HG03045 (cell line): ENCODE measurements around the gene CMIP.

Source experiments
- ATAC-seq: cut with Tn5 transposase; IDR thresholded peaks from one replicate; pipeline ENCODE4 v1.9.1; 2021; ENCODE audit warnings: mild to moderate bottlenecking, moderate library complexity; ENCODE audit not compliant: unreplicated experiment

The CMIP gene

DNA sequence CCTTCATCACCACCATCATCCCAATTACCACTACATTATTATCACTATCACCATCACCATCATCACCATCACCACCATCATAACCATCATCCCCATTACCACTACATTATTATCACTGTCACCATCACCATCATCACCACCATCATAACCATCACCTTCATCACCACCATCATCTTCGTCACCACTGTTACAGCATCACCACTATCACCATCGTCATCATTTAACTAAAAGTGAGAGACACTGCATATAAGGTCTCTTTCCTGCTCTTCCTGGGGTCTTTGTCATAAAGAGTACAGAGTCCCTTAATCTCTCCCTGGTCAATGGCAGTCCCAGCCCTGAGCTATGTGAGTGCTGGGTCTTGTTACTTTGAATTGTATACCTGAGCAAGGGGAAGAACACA, 133.5 kb downstream of the CMIP start:
- ATAC-seq = no peak

DNA sequence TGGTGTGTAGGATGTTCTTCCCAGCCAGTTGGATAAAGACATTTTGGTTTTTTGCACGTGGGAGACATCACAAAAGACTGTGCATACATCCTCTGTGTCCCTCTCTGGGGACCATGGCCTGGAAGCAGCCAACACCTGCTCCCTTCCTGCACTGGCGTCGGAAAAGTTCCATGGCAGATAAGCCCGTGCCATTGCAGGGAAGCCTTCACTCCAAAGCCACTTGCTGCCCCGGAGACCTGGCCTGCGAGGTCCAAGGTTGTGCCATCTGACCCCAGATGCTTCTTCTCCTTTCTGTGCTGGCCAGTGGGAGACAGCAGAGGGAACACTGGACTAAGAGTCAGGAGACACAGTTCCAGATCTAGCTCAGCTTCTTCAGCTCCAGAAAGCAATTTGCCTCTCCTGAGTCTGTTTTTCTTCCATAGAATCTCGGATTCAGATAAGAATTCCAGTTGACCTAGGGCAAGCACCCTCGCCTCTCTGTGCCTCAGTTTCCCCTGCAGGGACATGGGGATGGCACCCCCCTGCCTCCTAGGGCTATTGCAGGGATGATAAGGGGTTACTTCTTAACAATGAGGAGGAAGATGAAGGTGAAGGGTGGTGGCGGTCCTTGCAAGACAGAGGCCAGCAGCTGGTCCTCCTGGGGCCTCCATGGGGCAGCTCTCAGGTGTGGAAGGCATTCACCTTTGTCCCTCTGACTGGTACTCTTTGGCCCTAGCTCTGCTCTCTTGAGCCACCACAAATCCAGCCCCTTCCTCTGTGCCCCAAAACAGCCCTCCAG, 134.2 kb downstream of the CMIP start:
- no peak for ATAC-seq

DNA sequence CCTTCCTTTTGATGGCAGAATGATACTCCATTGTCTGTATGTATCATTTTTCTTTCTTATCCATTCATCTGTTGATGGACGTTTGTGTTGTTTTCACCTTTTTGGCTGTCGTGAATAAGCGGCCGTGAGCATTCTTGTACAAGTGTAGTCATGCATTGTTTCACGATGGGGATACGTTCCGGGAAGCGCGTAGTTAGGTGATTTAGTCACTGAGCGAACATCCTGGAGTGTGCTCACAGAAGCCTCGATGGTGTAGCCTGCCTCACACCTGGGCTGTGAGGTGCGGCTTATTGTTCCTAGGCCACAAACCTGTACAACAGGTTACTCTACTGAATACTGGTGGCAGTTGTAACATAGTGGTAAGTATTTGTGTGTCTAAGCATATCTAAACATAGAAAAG, 136.5 kb downstream of the CMIP start:
- no peak for ATAC-seq

DNA sequence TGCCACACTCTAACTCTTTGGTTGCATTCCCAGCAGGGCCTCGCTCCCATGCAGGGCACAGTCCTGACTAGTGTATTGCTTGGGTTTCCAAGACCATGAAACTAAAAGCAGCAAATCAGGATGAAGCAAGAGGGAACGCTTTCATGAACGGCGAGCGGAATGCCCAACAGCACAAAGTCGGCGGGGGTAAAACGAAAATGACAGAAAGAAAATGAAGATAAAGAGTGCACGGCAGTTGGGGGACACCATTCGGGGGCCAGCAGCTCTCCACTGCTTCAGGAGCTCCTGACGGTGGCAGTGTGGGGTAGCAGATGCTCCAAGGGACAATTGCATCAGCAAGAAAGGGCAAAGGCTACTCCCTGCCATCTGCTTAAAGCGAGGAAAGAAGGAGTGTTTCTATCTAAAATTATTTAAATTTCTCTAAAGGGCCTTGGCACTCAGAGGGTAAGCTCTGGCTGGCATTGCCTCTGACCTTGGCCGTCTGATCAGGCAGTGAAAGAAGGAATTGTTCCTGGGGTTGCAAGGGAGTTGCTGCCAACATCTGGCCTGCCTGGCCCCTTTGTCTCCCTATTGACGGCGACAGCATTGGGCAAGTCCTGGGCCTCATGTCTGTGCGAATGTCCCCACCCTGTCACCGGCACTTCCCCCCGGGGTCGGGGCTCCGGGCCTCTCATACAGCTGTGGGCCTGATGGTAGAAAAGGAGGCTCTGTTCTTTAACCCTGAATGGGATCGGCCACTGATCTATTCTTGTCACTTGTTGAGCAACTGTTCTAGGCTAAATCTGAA, 138.2 kb downstream of the CMIP start:
- no peak for ATAC-seq

DNA sequence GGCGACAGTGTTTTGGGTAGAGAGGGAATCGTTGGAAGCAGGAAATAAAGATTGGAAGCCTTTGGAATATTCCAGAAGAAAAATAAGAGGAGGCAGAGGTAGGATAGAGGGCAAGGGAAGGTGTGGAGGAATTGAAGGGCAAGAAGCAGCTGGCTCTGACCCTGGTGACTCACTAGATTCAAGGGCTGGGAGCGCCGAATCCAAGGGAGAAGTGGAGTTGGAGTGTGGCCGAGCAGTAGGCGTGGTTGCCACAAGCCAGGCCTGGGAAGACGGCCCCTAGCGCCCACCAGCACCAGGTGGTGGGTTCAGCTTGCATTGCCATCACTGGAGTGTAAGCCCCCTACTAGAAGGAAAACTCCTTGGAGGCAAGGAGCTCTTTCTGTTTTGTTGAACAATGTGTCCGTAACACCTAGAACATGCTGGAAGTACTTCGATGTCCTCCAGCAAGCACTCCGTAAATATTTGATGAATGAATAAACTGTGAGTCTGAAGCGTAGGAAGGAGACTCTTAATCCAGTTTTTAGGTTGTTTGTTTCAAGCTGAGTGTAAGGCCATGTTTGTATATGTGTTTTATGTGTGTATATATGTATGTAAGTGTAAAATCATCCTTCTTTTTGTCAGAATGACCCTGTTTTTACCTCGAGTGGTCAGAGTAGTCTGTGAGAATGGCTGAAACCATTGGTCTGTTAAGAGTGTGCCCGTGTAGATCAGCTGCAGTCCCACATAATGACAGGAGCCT, 139.5 kb downstream of the CMIP start:
- no peak for ATAC-seq

DNA sequence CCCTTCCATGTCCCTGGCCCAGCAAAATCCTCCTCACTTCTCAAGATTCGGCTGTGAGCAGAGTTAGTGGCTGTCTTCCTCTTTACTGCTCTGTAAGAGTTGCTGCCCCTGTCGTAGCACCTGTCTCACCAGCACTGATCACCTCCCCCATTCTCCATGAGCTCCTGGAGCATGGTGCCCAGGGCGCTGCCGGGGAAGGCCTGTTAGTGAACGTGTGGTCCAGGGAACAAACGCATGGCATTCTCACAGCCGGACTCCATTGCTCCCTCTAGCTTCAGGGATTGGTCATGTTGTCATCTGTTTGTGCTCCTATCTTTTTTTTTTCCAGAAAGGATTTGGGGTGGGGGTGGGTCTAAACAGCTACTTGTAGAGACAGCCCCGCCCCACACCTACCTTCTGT, 141.2 kb downstream of the CMIP start:
- no peak for ATAC-seq

DNA sequence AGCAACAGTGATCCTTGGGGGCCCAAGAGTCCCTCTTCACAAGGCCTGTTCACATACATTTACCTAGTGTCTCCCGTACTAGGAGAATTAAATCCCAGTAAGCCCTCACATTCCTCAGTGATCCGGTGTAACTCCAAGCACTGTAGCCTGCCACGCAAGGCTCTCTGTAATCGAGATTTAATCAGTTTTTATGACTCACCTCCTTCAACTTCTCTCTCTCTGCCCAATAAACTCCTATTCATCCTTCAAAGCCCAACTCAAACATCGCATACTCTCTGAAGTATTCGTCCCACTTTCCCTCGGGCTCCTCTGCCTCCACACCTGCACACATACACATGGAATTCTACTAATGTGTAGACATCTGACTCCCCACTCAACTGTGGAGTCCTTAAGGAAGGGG, 141.8 kb downstream of the CMIP start:
- ATAC-seq = no peak

DNA sequence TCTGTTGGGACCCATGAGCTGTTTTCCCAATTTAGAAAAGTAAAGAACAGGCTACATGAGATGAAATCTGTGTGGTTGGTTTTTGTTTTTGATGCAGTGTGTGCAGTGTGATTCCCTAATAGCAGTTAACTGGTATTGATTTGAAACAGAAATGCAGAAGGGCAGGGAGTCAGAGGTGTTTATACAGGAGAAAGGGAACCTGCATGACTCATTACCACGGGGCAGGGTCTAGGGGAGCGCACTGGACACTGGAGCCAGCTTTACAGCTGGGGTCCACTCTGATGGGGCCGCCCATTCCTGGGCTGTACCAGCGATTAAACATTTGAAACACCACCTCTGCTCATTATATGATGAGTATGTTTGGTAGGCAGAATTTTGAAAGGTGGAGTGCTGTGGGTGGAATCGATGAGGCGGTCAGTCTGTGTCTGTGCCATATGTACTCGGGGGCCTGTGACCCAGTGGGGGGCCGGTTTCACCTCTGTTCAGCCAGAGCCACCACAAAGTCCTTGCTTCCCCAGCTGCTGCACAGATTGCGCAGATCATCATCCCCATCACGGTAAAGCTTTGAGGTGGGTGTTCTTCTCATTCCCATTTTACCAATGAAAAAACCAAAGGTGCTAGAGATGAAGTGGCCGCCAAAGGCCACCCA, 142.5 kb downstream of the CMIP start:
- ATAC-seq = no peak

DNA sequence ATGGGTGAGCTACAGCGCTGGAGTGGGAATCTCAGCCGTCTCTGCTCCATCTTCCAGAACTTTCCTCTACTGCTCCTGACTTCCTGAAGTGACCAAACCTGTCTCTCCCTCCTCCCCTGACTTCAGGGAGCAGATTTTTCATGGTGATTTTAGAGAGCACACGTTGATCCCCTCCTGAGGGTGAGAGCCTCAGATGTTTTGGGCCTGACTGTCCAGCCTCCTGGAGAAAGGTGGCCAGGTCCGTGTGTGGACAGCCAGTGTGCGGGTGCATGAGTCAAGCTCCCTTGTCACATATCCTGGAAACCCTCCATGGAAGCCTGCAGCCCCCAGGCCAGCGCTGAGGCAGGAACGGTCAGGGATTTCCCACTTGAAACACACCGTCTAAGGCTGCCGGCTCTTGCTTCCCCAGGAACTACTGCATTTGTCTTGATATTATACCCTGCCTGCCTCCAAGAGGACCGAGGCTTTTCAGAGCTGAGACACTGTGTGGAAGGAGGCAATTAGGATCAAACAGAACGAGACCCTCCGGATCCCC, 143.1 kb downstream of the CMIP start:
- no peak for ATAC-seq

DNA sequence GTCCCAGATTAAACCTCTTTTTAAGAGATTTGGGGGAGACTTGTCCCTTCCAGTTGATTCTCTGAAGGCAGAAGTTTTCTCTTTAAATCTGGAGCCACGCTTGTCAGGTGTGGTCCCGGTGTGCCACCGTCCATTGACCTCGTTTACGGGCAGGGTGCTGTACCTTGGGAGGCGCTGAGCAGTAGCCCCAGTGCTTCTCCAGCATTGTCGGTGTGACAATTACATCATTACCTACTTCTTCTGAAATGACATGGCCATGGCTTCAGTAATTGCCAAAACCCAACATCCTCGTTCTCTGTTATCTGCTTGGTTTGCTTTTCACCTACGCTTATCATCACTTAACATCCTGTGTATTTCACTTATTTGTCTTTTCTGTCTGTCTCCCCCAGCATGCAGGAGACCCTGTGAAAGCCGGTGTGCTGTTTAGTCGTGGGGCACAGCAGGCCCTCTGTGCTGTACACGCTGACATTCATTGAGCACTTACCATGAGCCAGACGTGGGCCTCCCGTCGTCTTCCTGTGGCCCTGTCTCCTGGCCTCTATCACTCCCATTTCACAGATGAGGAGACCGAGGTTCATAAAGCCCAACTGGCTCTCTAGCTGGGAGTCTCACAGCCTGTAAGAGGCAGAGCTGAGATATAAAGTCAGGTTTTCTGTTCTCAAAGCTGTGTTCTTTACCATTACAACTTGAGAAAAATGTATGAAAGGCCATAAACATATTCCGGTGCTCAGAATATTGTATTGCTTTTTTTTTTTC, 143.9 kb downstream of the CMIP start:
- ATAC-seq = no peak

DNA sequence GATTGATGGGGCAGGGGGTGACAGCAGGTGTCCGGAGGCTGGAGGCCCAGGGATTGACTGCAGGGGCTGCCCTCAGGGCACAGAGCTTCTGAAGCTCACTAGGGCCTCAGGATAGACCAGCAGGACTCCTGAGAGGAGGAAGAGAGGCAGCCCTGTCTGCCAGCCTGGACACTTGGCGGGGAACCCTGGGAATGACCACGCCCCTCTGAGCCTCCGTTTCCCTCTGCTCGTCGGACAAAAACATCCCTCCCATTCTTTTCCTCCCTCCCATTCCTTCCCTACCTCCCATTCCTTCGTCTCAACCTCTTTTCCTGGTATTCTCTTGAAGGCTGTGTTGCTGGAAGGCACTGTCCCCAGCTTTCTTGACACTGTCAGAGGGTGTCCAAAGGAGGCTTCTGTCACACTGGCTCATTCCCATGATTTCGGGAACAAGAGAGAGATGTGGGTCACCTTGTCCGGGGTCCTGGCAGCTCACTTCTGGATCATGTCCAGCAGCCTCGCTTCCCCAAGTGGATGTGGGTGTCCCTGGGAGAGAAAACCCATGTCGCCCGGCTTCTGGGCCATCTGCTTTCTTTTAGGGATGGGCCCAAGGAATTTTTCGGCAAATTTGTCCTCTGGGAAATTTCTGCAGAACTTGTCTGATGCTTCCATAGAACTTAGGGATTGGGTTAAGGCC, 145.5 kb downstream of the CMIP start:
- no peak for ATAC-seq

DNA sequence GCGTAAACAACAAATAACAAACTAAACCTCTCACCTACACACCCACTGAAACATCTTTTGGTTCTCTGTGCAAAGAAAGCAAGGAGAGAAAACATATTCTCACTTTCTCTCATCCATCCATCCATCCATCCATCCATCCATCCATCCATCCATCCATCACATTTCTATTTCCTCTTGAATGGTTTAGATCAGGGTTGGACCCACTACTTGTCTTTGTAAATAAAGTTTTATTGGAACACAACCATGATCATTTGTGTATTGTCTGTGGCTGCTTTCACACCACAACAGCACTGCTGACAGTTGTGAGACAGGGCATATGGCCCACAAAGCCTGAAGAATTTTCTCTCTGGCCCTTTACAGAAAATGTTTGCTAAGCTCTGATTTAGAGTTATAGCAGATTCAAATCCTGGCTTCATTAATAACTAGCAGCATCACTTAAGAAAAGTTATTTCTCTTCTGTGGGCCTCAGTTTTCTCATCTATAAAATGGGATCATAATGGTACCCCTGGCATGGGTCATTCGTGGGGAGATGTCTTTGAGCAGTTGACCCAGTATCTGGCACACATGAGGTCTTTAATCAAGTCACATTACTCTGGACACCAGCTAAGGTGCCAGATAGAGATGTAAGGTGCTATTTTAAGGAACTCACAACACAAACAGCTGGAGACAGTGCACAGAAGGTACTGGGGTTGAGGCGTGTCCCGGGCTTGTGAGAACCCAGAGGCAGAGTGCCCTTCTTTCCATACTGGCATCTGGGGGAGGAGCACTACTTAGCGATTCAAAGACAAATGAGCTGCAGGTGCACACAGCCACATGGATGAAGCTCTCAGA, 146.3 kb downstream of the CMIP start:
- ATAC-seq = no peak

DNA sequence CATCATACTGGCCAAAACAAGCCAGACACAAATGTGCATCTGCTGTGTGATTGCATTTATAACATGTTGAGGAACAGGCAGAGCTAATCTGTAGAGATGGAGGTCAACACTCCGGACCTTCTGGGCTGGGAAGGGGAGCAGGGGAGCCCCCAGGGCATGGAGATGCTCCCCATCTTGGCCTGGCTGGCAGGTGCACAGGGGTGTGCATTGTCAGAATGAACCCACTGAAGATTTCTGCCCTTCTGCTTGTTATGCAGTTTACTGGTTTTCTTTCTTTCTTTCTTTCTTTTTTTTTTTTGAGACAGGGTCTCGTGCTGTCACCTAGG, 146.9 kb downstream of the CMIP start:
- no peak for ATAC-seq

DNA sequence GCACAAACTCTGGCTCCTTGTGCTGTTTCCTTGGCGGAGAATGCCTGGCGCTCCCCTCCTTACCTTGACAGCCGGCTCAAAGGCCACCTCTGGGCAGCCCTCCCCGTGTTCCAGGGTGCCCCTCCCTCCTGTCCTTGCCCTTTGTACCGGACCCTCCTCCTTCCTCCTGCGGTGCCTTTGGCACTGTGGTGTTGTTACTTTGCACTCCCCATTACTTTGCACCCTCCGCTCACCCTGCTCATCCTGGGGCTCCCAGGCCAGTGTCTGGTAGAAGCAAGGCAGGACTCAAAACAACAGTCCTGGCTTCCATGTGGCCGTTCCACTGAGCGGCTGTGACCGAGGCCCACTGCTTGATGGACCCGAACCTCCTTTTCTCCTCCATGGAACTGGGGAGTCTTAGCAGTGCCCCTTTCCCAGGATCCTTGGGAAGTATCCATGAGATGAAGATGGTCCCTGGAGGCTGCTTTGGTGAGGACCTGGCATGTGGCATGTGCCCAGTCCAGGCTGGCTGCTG, 147.8 kb downstream of the CMIP start:
- ATAC-seq = no peak

DNA sequence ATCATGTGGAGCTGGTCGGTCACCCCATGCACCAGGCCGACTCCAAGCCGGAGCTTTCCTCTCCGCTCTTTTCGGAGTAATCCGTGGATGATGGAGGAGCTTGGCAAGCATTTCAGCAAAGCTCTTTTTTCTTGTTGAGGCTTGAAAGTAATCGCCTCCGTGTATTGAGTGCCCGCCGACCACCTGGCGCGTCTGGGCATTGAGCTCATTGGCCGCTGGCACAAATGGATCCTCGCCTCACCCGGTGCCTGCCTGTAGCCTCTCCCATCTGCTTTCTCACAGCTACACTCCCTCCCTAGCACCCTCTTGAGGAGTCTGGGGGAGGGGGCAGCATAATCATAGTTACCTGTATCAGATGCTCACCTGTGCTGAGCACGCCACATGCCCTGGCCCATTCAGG, 148.9 kb downstream of the CMIP start:
- no peak for ATAC-seq

DNA sequence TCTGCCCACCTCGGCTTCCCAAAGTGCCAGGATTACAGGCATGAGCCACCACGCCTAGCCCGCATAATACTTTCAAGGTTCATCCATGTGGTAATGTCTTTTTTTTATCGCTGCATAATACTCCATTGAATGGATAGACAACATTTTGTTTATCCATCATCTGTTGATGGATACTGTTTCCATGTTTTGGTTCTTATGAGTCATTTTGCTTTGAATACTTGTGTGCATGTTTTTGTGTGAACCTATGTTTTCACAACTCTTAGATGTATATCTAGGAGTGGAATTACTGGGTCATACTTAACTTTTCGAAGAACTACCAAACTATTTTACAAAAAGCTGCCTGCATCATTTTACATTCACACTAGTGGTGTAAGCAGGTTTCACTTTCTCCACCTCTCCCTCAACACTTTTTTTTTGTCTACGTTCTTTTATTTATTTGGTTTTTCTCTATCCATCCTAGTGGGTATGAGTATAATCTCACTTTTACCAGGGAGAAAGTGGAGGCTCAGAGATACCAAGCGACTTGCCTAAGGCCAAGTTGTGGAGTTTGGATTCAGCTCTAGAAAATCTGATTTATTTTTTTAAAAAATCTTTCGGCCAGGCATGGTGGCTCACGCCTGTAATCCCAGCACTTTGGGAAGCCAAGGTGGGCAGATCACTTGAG, 151.2 kb downstream of the CMIP start:
- no peak for ATAC-seq

DNA sequence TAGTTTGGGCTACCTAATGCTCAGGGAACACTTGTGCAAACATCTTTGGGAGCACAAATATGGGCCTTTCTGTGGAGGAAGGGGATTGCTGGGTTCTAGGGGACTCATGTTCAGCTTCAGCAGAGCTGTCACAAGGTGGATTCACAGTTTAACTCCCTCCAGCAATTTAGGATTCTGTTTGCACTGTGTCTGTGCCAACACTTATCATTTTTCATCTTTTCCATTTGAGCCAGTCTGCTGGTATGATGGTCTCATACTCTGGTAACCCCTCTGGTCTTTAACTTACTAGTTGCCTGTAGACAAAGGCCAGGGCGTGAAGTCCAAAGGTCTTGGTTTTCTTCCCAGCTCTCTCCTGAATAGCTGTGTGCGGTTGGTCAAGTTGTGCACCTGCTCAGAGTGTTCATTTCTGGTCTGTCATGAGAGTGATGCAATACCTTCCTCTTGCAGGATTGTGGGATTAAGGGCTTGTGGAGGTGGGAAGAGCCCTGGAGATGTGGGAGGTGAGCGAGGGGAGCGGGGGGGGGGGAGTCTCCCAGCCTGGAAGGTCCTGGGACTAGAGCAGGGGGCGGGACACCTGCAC, 152.6 kb downstream of the CMIP start:
- ATAC-seq = no peak

DNA sequence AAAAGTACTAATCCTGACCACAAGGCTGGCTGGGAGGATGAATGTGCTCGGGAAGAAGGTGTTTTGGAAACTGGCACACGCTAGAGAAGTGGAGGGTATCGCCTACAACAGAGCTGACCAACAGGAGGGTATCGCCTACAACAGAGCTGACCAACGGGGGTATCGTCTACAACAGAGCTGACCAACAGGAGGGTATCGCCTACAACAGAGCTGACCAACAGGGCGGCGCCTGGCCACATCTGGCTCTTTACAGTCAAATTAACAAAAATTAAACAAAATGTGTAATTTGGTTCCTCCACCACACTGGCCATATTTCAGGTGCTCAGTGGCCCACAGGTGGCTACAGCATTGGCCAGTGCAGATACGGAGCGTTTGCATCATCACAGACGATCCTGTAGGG, 153.5 kb downstream of the CMIP start:
- ATAC-seq = no peak
